ENCODE measurements around the gene TATDN3. TPM values are rescaled to one million over a fixed set of nuclear protein-coding genes. Genes with fewer than 3 reads are reported as not detected.

Gene TATDN3
- total and polyA plus RNA-seq, 12 donors: 12.9 to 38.8 (median 24.2) TPM

DNA sequence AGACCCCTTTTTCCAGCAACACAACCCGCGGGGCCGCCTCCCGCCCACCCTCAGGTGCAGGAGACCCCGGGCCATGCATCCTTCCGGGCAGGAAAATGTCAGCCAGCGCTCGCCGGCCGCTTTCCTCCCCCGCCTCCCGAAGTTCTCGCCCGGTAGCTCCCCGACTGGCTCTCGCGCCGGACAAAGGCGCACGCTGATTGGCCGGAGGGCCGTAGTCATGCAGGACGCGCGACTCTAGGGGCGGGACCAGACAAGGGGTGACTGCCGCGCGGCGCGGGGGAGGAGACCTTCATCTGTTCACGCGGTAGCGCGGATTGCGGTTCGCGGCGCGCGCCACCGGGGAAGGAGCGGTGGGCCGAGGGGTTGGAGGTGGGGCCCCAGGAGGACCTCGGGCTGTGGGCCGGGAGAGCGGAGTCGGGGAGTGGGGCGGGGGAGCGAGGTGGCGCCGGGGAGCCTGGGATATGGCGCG lies 66.3 kb downstream of the TATDN3 start, which contains the start of gene FLVCR1:
TSS of gene FLVCR1 (plus strand) at position 284 of the 469 bp plus-strand sequence. CDS start at position 462, 178 bp downstream.
- peak; percentile 100 for ATAC-seq
- H3K36me3 ChIP-seq: peaks cover 0 to 2% (median 0%) of the 10 kb centered on the region in 9 donors
- WGBS, 2 donors: 0% methylated on average over 51 to 54 of the region's 54 CpGs
- no peaks in the 10 kb centered on the region for H3K27me3 ChIP-seq
- no peak for TF ChIP-seq CTCF (IDR thresholded peaks at IDR 0.05)
- H3K9me3 ChIP-seq: no peaks in the 10 kb centered on the region
- peak within 1 kb of the TSS in 9 of 10 donors; percentile 62 to 94 (median 86) for H3K27ac ChIP-seq
- peaks cover 3 to 51% (median 29%) of the 10 kb centered on the region in 9 donors for H3K4me1 ChIP-seq
- intact Hi-C loops (cut with DNase I): loop anchor here in 1 of 10 donors (5.0 kb wide), 1 partner anchor 66 kb away; the partner anchor contains the start of genes NSL1 and TATDN3
- peak; percentile 97 for DNase-seq
- H3K4me3 ChIP-seq: peak within 1 kb of the TSS; percentile 67 to 99 (median 84)

DNA sequence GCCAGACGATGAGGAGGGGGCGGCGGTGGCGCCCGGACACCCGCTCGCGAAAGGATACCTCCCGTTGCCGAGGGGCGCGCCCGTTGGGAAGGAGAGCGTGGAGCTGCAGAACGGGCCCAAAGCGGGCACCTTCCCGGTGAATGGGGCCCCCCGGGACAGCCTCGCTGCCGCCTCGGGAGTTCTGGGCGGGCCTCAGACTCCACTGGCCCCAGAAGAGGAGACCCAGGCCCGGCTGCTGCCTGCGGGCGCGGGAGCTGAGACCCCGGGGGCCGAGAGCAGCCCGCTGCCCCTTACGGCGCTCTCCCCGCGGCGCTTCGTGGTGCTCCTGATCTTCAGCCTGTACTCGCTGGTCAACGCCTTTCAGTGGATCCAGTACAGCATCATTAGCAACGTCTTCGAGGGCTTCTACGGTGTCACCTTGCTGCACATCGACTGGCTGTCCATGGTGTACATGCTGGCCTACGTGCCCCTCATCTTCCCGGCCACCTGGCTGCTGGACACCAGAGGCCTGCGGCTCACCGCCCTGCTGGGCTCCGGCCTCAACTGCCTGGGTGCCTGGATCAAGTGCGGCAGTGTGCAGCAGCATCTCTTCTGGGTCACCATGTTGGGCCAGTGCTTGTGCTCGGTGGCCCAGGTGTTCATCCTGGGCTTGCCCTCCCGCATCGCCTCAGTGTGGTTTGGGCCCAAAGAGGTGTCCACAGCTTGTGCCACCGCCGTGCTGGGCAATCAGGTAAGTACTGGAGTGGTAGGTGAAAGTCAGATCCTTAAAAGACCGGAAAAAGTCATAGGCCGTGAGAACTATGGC lies 67.0 kb downstream of the TATDN3 start:
- Histone ChIP-seq H3K4me1 (peaks cover 3 to 51% (median 29%) of the 10 kb centered on the region in 9 donors), H3K27me3 (no peaks in the 10 kb centered on the region), H3K4me3 (peak overlapping the region; percentile 67 to 99 (median 84)), H3K36me3 (peaks cover 0 to 2% (median 0%) of the 10 kb centered on the region in 9 donors), H3K27ac (peak overlapping the region in 9 of 10 donors; percentile 62 to 94 (median 86)), H3K9me3 (no peaks in the 10 kb centered on the region)
- ATAC-seq (peak; percentile 19 to 67 (median 42)), DNase-seq (peak; percentile 6 to 16)
- WGBS, 2 donors: 5% methylated on average over 36 to 54 of the region's 54 CpGs
- no peak for TF ChIP-seq CTCF (IDR thresholded peaks at IDR 0.05)
- intact Hi-C loops (cut with DNase I): loop anchor here in 1 of 10 donors (5.0 kb wide), 1 partner anchor 66 kb away; the partner anchor contains the start of genes NSL1 and TATDN3

DNA sequence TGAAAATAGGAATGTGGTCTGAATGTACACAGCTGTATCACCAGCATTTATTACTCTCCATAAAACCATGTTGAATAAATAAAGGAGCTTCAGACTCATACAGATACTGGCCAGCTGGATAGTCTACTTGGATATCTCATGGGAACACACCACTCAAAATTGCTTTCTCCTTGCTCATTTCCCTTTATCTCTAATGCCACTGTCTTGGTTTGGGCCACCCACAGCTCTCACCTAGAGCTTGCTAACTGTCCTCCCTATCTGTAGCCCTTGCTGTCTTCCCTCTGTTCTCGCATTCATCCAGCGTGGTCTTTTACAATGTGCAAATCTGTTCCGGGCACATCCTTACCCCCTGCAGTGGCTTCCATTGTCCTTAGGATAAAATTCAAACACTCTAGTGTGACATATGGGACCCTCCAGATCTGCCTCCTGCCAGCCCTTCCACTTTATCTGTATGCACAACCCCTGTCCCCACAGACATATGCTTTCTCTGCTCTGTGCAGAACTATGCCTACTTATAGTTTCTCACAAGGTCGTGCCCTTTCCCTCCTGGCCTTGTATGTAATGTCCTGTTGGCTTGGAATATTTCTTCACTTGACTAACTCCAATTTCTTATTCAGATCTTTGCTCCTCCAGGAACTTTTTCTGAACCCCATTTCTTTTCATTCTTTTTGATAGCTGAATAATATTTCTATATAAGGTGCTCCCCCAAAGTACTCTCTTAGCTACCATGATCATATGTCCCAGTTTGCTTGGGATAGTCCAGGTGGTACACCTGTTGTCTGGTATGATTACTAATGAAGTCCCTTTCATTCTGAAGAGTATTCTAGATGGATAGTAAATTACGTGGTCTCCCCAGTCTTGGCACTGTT lies 69.3 kb downstream of the TATDN3 start:
- Histone ChIP-seq H3K4me1 (peaks cover 3 to 51% (median 29%) of the 10 kb centered on the region in 9 donors), H3K27ac (no peak overlapping the region), H3K9me3 (no peaks in the 10 kb centered on the region), H3K4me3 (peak overlapping the region in 1 of 10 donors; percentile 1), H3K27me3 (no peaks in the 10 kb centered on the region), H3K36me3 (peaks cover 0 to 19% (median 0%) of the 10 kb centered on the region in 9 donors)
- TF ChIP-seq CTCF (IDR thresholded peaks at IDR 0.05): no peak
- DNase-seq (no peak), ATAC-seq (no peak)
- intact Hi-C loops (cut with DNase I): no loop called here
- WGBS, 2 donors: 74 to 81% methylated on average over 5 of the region's 5 CpGs
